Dermis microvascular lymphatic vessel endothelial cell (primary cell): ENCODE results near the gene HOXC10. TPM values are rescaled to one million over a fixed set of nuclear protein-coding genes. Genes with fewer than 3 reads are reported as not detected.

Experiments used
- DNase-seq, 2 donors: peaks; one replicate each; pipeline versions ENCODE4 v3.0.0 to v3.0.0-alpha.2; 2010; ENCODE audit warnings: low read depth in 2 of 2
- total RNA-seq: library from RNA; depleted of rRNA; stranded (reverse); fragments of >200 nt; gene quantifications from 2 replicates; pipeline ENCODE4 v1.2.1, GENCODE V29; 2014

The HOXC10 gene
- total RNA-seq, 1 donor from 2014 or later, result not detected

GRCh38 chr12:54028314-54029201 is 43.6 kb downstream of the HOXC10 start, which contains the start of gene HOXC6:
Gene HOXC6 (plus strand): TSS chr12:54028440. CDS start chr12:54028522, 82 bp downstream.
- no peak for DNase-seq

DNA sequence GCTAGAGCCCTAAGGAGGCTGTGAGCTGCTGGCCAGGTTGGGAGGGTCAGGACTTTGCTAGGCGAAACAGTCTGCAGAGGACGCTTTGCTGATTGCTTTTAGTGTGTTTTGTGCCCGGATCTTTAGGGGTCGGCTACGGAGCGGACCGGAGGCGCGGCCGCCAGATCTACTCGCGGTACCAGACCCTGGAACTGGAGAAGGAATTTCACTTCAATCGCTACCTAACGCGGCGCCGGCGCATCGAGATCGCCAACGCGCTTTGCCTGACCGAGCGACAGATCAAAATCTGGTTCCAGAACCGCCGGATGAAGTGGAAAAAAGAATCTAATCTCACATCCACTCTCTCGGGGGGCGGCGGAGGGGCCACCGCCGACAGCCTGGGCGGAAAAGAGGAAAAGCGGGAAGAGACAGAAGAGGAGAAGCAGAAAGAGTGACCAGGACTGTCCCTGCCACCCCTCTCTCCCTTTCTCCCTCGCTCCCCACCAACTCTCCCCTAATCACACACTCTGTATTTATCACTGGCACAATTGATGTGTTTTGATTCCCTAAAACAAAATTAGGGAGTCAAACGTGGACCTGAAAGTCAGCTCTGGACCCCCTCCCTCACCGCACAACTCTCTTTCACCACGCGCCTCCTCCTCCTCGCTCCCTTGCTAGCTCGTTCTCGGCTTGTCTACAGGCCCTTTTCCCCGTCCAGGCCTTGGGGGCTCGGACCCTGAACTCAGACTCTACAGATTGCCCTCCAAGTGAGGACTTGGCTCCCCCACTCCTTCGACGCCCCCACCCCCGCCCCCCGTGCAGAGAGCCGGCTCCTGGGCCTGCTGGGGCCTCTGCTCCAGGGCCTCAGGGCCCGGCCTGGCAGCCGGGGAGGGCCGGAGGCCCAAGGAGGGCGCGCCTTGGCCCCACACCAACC is 44.8 kb downstream of the HOXC10 start:
- no peak for DNase-seq

- DNase-seq, result no peak
Observed at GRCh38 chr12:54030442-54030801, 45.5 kb downstream of the HOXC10 start.

GRCh38 chr12:54030889-54031471 is 46.0 kb downstream of the HOXC10 start:
- no peak for DNase-seq

GRCh38 chr12:54031480-54031879 is 46.5 kb downstream of the HOXC10 start:
- DNase-seq, result no peak

DNA sequence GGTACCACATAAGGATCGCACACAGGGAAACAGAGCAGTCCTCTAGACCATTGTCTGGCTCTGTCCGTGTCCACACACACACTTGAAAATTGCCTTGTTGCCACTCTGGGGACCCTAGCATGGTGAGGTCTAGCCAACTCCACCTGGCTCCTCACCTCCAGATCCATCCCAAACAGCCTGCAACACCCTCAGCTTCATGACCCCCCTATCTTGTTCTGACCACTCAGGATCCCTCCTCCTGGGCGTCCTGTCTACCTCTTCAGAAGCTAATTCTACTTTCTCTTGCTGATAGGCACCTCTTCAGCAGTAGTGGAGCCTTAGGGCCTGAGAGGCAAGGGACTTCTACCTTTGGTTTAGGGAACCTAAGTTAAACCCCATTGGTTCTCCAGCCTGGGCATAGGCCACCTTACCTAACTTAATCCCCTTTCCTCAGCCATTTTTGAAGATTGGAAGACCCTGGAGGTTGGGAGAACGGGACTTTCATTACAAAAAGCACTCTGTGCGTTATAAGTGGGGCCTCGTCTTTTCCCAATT is 47.2 kb downstream of the HOXC10 start:
- DNase-seq, result no peak

GRCh38 chr12:54032627-54033100 is 47.7 kb downstream of the HOXC10 start, which contains the start of gene HOXC5:
Gene HOXC5 (plus strand): TSS chr12:54033050. CDS start chr12:54033123, 73 bp downstream.
- peak in 1 of 2 donors; percentile 43 for DNase-seq

DNA sequence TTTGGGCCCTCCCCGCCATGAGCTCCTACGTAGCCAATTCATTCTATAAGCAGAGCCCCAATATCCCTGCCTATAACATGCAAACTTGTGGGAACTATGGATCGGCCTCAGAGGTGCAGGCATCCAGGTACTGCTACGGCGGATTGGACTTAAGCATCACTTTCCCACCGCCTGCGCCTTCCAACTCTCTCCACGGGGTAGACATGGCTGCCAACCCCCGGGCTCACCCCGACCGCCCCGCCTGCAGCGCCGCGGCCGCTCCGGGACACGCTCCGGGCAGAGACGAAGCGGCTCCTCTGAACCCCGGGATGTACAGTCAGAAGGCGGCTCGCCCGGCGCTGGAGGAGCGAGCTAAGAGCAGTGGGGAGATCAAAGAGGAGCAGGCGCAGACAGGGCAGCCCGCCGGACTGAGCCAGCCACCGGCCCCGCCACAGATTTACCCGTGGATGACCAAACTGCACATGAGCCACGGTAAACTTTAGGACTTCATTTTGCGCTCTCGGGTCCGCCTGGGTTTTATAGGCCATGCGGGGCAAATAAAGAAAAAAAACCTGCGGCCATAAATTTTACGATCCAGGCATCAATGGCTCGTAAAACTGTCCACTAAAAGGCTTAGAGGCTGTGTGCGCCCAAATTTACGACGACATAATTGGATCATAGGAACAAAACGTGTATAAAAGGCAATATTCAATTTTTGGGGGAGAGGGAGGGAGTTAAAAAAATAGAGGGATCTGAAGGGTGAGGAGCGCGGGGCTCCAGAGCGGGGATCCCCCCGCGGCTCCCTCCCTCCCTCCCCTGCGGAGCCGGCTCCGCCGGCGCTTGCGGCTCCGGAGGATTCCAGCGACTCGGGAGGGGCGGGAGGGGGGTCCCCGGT is 48.4 kb downstream of the HOXC10 start:
- DNase-seq, result no peak

DNA sequence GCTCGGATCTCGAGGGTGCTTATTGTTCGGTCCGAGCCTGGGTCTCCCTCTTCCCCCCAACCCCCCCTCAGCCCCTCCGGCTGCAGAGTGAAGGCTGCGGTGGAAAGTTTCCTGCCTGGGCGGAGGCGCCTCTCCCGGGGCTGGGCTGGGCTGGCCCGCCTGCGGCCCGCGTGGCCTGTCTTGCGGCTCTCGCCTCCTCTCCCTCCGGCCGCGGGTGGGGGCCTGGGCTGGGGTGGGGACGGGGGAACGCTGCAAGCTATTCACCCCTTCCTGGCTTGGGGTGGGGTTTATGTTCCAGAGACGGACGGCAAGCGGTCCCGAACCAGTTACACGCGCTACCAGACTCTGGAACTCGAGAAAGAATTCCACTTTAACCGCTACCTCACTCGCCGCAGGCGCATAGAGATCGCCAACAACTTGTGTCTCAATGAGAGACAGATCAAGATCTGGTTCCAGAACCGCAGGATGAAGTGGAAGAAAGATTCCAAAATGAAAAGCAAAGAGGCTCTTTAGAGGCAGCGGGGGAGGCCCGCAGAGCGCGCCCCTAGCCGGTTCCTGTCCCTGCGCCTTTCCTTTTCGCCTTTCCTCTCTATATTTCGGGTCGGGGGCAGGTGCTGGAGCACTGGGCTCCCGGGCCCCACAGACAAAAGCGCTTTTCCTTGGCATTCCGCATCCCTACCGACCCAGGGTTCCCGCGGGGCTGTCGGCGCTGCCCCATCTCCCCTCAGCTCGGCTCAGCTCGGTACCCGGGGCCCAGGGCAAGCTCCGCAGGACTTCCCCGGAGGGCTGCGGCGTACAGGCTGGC is 49.2 kb downstream of the HOXC10 start:
- no peak for DNase-seq

- no peak for DNase-seq
Observed at GRCh38 chr12:54034785-54035310, 49.9 kb downstream of the HOXC10 start.

DNA sequence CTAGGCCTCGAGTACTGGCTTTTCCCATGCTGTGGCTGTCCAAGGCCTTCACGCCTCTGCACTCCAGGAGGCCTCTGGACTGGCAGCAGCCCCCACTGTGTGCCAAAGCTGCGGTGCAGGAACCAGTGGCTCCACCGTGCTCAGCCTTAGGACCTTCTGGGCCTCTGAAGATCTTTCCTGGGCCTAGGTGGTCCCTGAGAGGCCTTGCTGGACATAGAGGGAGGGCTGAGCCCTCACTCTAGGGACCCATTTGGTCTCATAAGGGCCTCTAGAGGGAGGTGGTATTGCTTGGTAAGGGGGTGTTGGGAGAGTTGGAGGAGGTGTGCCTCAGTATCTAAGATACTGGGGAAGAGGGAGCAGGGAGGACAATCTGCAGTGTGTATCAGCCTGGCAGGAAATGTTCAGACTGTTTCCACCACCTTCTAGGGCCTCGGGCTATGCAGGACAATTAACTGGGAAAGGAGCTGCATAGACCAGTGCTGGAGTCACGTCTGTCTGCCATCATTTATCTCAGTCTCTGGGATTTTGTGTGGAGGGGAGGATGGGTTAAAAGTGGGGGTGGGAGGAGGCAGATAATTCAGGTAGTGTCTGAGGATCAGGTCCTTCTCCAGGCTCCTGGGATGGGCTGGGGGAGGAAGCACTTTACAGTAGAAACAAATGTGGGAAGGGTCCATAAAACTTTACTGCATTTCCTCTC is 50.8 kb downstream of the HOXC10 start:
- DNase-seq, result no peak

DNA sequence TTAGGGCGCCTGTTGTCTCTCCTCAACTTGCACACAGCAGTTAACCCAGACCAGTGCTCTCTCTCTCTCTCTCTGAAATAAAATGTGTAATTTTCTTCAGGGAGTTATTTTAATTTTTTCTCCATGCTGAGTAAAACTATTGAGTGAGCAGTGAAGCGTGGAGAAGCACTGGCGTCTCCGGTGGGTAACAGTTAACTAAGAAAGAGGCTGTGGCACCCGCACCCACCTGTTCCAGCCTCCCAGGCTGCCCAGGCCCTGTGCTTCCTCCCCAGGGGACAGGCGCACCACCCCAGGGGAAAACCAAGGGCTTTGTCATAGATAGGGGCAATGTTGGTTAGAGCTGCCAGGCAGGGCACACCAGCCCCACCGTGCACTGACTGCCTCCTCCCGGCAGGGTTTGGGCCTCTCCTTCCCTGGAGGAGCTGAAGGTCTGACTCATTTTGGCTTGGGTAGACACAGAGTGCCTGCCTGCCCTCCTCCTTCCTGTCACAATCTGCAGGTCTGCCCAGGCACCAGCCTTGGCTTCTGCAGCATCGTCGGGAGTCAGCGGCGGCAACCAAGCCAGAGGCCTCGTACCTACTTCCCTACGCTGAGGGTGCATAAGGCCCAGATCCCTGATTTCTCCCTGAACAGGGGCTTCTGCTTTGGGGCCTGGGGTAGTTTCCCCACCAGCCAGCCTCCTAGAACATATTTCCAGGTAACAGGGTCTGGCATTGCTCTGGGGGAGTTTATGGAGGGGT is 51.8 kb downstream of the HOXC10 start:
- no peak for DNase-seq

- DNase-seq, result no peak
Observed at GRCh38 chr12:54037360-54038283, 52.7 kb downstream of the HOXC10 start.

DNA sequence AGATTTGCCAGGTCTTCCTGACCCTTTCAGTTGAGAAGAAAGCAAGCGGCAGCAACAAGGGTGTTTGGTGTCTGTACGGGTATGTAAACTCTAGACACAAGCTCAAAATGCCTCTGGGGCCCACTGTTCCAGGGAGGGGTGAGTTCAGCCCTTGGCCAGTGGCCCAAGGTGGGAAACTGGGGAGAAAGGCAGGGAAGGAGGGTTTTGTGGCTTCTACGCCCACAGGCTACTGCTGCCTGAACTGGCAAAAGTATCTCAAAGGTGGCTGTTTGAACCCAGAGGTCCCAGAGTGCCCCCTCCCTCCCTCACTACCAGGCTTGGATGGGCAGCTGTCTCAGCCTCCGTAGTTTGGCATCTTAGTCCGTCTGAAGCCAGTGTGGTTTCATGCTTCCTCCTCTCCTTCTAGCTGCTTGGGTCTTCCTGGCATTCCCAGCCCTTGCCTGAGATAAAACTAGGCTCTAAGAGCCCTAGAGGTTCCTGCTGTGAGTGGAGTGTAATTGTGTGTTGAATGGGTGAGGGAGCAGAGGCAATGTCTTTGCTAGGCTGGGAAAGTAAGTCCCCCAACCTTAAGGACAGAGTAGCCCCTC is 53.4 kb downstream of the HOXC10 start:
- no peak for DNase-seq

DNA sequence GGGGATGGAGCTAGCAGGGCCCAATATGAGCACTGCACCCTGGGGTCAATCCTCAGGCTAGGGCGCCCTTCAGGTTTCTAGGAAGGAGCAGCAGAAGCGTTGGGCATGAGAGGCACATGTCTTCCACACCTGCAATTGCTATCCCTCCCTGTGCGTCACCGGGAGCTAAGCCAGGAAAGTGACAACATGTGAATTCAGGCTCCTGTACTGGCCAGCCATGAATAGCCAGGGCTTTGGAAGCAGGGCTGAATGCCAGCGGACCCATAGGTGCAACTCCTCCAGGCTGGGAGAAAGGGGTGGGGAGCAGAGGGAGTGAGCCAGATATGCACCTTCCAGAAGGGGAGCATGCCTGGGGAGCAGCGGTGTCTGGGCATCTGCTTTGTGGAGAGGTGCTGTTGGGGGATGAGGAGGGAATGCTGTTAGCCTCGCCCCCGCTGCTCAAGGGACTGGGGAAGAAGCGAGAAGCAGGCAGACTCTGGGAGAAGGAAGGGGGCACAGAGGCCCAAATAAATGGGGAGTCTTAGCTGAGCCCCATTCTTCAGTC is 54.0 kb downstream of the HOXC10 start:
- no peak for DNase-seq
